CD4-positive, alpha-beta memory T cell (primary cell): ENCODE measurements around the gene PBXIP1. TPM values are rescaled to one million over a fixed set of nuclear protein-coding genes. Genes with fewer than 3 reads are reported as not detected.
A peak's percentile ranks its signal among the peaks of the same experiment; 100 is the strongest.

Experiments
- CTCF ChIA-PET: fragments of 350-600 bp; sonication (Branson Sonifier 250); formaldehyde crosslinking; loops from one replicate; lab custom pipeline; 2021; ENCODE audit warnings: inconsistent platforms; ENCODE audit not compliant: partially characterized antibody; lab: Charles Lee
- POLR2A ChIA-PET: fragments of 350-600 bp; sonication (Branson Sonifier 250); formaldehyde crosslinking; loops from one replicate; lab custom pipeline; 2021; ENCODE audit not compliant: partially characterized antibody; lab: Charles Lee
- DNase-seq, 5 donors: peaks; one replicate each; pipeline versions ENCODE4 v3.0.0 to v3.0.0-alpha.2; 2020 to 2022; ENCODE audit warnings: mixed read lengths in 1 of 5
- H3K27ac ChIP-seq: one replicate; pipeline ENCODE4 v1.7.0; 2013; ENCODE audit warnings: low read depth, low read length
- H3K27me3 ChIP-seq: 2 replicates; pipeline ENCODE4 v1.7.0; 2013; ENCODE audit warnings: mild to moderate bottlenecking, low read length, moderate library complexity; ENCODE audit not compliant: insufficient read depth
- H3K36me3 ChIP-seq: 2 replicates; pipeline ENCODE4 v1.7.0; 2013; ENCODE audit warnings: mild to moderate bottlenecking, low read length, moderate library complexity; ENCODE audit not compliant: insufficient read depth
- H3K4me1 ChIP-seq: 2 replicates; pipeline ENCODE4 v1.7.0; 2013; ENCODE audit warnings: mild to moderate bottlenecking, low read length, moderate library complexity; ENCODE audit not compliant: insufficient read depth
- H3K4me3 ChIP-seq, 2 donors: one replicate each; pipeline ENCODE4 v1.7.0; 2013; ENCODE audit warnings: low read length in 2 of 2, mild to moderate bottlenecking in 1 of 2
- H3K9me3 ChIP-seq, 2 donors: one replicate each; pipeline ENCODE4 v1.7.0; 2013; ENCODE audit warnings: low read length in 2 of 2, control low read depth in 1 of 2; ENCODE audit not compliant: control insufficient read depth in 1 of 2
- H3K27ac Mint-ChIP-seq, 7 donors: one replicate each; pipeline ENCODE4 v1.8.0; 2020 to 2021; ENCODE audit warnings: mixed read lengths in 7 of 7, mild to moderate bottlenecking in 6 of 7, inconsistent platforms in 3 of 7, moderate library complexity in 3 of 7
- H3K27me3 Mint-ChIP-seq, 2 donors: one replicate each; pipeline ENCODE4 v1.8.0; 2020 to 2021; ENCODE audit warnings: mixed read lengths in 2 of 2
- H3K36me3 Mint-ChIP-seq, 2 donors: one replicate each; pipeline ENCODE4 v1.8.0; 2020 to 2021; ENCODE audit warnings: mixed read lengths in 2 of 2, inconsistent platforms in 1 of 2, mild to moderate bottlenecking in 1 of 2
- H3K4me1 Mint-ChIP-seq, 4 donors: one replicate each; pipeline ENCODE4 v1.8.0; 2020 to 2021; ENCODE audit warnings: mixed read lengths in 4 of 4, mild to moderate bottlenecking in 1 of 4
- H3K4me3 Mint-ChIP-seq, 8 donors: one replicate each; pipeline ENCODE4 v1.8.0; 2020 to 2021; ENCODE audit warnings: mixed read lengths in 8 of 8, mild to moderate bottlenecking in 7 of 8, moderate library complexity in 6 of 8, inconsistent platforms in 3 of 8
- H3K9me3 Mint-ChIP-seq, 8 donors: one replicate each; pipeline ENCODE4 v1.8.0; 2020 to 2021; ENCODE audit warnings: mixed read lengths in 8 of 8, mild to moderate bottlenecking in 5 of 8, inconsistent platforms in 3 of 8, moderate library complexity in 1 of 8
- intact Hi-C: fragments of 100-400 bp; cut with micrococcal nuclease; formaldehyde crosslinking; loops from one replicate; pipeline ENCODE4 v1.15.1; 2023
- polyA plus RNA-seq, 2 donors: library from polyadenylated mRNA; unstranded; fragments of 300-500 nt; fragmentation: Illumina TruSeq; gene quantifications; one replicate each; pipeline ENCODE4 v1.2.3, GENCODE V29; 2021
- total RNA-seq, 2 experiments: library from RNA; stranded (reverse); gene quantifications; one replicate each; pipeline ENCODE4 v1.2.3, GENCODE V29; 2021

The PBXIP1 gene
- total and polyA plus RNA-seq, 4 experiments from 2014 or later, result 263 to 438 (median 420) TPM

DNA sequence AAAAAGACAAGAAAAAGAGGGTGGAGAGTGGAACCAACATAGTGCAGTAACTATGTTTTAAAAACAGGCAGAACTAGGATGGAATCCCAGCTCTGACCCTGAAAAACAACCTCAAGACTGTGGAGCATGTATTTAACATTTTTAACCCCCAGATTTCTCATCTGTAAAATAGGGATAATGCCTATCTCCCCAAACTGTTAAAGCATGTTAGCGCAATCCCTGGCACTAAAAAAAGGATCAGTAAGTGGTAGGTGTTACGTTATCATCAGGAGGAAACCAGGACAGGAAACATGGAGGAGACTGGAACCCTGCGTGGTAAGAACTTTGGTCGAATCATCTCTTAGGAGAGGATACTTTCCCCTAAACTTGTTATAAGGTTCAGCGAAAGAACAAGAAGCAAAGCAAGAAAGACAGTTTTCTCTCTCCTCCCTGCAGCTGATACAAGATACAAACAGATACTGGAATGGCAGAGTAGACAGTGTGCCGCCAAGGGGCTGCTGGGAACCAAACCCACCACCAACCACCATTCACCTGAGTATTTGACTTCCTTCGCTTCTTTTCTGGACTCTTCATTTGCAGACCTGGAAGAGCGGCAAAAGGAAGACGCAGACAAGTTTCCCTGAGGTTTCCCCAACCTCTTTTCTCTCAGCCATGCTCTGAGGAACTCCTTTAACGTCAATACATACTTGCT, 4.7 kb upstream of the PBXIP1 start:
- H3K27me3 Mint-ChIP-seq, result no peaks in the 10 kb centered on the region
- peaks cover 20 to 49% of the 10 kb centered on the region in 2 donors for H3K36me3 Mint-ChIP-seq
- H3K4me3 Mint-ChIP-seq, result peak overlapping the region; percentile 94 to 98 (median 97)

DNA sequence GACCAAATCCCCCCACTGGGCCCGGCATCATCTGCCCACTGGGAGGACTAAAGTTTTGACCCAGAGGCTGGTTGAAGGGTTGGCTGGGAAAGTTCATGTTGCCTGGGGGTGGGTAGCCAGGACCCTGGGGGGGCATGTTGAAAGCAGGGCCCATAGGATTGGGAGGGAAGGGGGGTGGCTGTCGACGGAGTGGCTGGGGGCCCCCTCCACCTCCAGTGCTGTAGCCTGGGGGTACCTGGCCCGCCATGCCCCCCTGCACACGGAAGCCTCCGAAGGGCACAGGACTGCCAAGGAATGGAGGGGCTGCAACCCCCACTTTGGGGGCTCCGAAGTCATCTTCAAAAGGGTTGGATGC, 3.5 kb upstream of the PBXIP1 start:
- peaks cover 19 to 48% of the 10 kb centered on the region in 2 donors for H3K36me3 Mint-ChIP-seq
- intact Hi-C loops, result no loop called here
- Histone ChIP-seq H3K36me3 (peaks cover 26% of the 10 kb centered on the region), H3K4me1 (peaks cover 55% of the 10 kb centered on the region), H3K4me3 (no peak overlapping the region), H3K9me3 (no peaks in the 10 kb centered on the region), H3K27me3 (no peaks in the 10 kb centered on the region), H3K27ac (no peak overlapping the region)
- peak in 1 of 5 donors; percentile 34 for DNase-seq
- H3K4me1 Mint-ChIP-seq, result peaks cover 31 to 76% (median 56%) of the 10 kb centered on the region in 4 donors
- H3K27me3 Mint-ChIP-seq, result no peaks in the 10 kb centered on the region
- peaks cover 0 to 3% (median 0%) of the 10 kb centered on the region in 8 donors for H3K9me3 Mint-ChIP-seq
- POLR2A ChIA-PET, result interaction anchor here (1.2 to 41.7 kb wide), 5 partner anchors 8 to 47 kb away, joined by 4 to 1543 read pairs (median 58); partner anchors contain the start of genes CKS1B, FLAD1, LENEP and PMVK
- peak overlapping the region in 5 of 8 donors; percentile 20 to 96 (median 41) for H3K4me3 Mint-ChIP-seq
- H3K27ac Mint-ChIP-seq, result peak overlapping the region in 2 of 7 donors; percentile 70 to 76
- CTCF ChIA-PET, result interaction anchor here (0.9 to 3.9 kb wide), 4 partner anchors 13 to 58 kb away, joined by 3 to 41 read pairs (median 26); partner anchors contain the start of genes CKS1B, PMVK and SHC1

More for the DNA sequence above, 4.7 kb upstream of the PBXIP1 start:
- peak in 1 of 5 donors; percentile 10 for DNase-seq
- Mint-ChIP-seq H3K27ac (peak overlapping the region; percentile 97 to 99 (median 98)), H3K9me3 (peaks cover 0 to 3% (median 0%) of the 10 kb centered on the region in 8 donors), H3K4me1 (peaks cover 26 to 68% (median 47%) of the 10 kb centered on the region in 4 donors)
- Histone ChIP-seq H3K27ac (peak overlapping the region; percentile 84), H3K4me1 (peaks cover 49% of the 10 kb centered on the region), H3K9me3 (no peaks in the 10 kb centered on the region), H3K36me3 (peaks cover 29% of the 10 kb centered on the region), H3K27me3 (no peaks in the 10 kb centered on the region), H3K4me3 (peak overlapping the region; percentile 63 to 65)
- ChIA-PET CTCF (interaction anchor here (0.9 to 3.9 kb wide), 12 partner anchors 8 to 91 kb away, joined by 3 to 41 read pairs (median 8); partner anchors contain the start of genes ADAM15, CKS1B, FLAD1 and LENEP), POLR2A (interaction anchor here (0.8 to 41.7 kb wide), 10 partner anchors 9 to 101 kb away, joined by 3 to 1543 read pairs (median 34); partner anchors contain the start of genes CKS1B, FLAD1, LENEP and PMVK)
- intact Hi-C loops, result loop anchor here (1.0 to 2.0 kb wide), 6 partner anchors 14 to 100 kb away; partner anchors contain the start of genes CKS1B and FLAD1

DNA sequence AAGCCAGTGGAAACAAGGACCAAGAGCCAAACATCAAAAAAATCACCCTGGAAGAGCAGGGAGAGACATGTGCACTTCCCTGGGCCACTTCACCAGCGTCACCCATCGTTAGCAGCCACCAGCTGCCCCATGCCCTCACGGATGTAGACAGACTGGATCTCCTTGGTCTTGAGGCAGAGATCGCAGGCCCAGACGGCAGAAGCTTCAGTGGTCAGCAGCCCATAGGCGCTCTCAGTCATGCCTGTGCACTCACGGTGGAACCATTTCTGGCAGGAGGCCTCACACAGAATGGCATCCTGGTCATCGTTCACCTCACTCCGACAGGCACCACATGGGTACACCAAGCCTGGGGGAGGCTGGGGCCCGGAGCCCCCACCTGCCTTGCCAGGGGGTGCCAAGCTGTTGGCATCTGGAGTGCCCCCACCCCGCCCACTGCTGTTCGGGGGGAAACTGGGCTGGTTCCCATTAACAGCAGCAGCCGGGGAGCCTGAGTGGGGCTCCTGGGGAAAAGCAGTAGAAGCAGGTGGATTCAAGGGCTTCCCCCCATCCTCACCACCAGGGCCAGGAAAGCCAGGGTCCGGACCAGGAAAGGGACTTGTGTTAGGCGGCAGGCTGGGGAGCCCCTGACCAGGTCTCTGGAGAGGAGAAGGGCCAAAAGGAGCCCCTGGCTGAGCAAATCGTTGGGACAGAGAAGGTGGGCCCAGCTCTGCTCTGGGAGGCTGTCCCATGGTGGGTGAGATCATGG, 3.0 kb upstream of the PBXIP1 start:
- peaks cover 61% of the 10 kb centered on the region for H3K4me1 ChIP-seq
- Mint-ChIP-seq H3K4me3 (peak overlapping the region in 4 of 8 donors; percentile 12 to 33 (median 24)), H3K27me3 (no peaks in the 10 kb centered on the region), H3K9me3 (peaks cover 0 to 3% (median 0%) of the 10 kb centered on the region in 8 donors), H3K27ac (peak overlapping the region; percentile 29 to 100 (median 66)), H3K4me1 (peaks cover 35 to 78% (median 59%) of the 10 kb centered on the region in 4 donors), H3K36me3 (peaks cover 21 to 48% of the 10 kb centered on the region in 2 donors)
- H3K27ac ChIP-seq, result peak overlapping the region; percentile 10
- CTCF ChIA-PET, result interaction anchor here (3.4 to 3.9 kb wide), 3 partner anchors 13 to 58 kb away, joined by 12 to 41 read pairs (median 40); partner anchors contain the start of genes CKS1B, PMVK and SHC1
- no peaks in the 10 kb centered on the region for H3K27me3 ChIP-seq
- POLR2A ChIA-PET, result interaction anchor here (6.6 to 41.7 kb wide), 3 partner anchors 15 to 47 kb away, joined by 58 to 1543 read pairs (median 126); partner anchors contain the start of genes CKS1B, FLAD1, LENEP and SHC1
- no peak overlapping the region for H3K4me3 ChIP-seq
- intact Hi-C loops, result no loop called here
- H3K36me3 ChIP-seq, result peaks cover 23% of the 10 kb centered on the region
- H3K9me3 ChIP-seq, result no peaks in the 10 kb centered on the region
- DNase-seq, result peak in 1 of 5 donors; percentile 32

DNA sequence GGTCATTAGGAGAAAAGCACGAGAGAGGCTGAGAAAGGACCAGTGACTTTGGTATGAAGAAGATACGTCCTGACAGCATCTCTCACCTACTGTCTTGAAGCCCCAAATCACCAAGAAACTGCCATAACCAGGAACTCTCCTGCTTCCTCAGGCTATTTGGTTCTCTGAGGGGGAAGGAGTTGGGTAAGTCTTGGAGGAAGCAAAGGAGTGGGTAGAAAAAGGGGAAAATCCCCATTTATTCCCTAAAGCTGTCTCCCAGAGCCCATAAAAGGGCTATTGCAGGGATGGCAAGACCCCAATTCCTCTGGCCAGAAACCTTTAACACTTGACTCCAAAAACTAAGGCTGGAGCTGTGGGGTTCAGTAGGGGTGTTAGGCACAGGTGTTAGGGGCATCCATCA, 2.1 kb upstream of the PBXIP1 start:
- Histone ChIP-seq H3K4me3 (no peak overlapping the region), H3K9me3 (no peaks in the 10 kb centered on the region), H3K27ac (peak overlapping the region; percentile 100), H3K4me1 (peaks cover 65% of the 10 kb centered on the region), H3K27me3 (no peaks in the 10 kb centered on the region), H3K36me3 (peaks cover 15% of the 10 kb centered on the region)
- peak overlapping the region in 6 of 7 donors; percentile 46 to 100 (median 98) for H3K27ac Mint-ChIP-seq
- intact Hi-C loops, result no loop called here
- ChIA-PET CTCF (no interaction called here), POLR2A (interaction anchor here (7.4 to 41.7 kb wide), 4 partner anchors 7 to 48 kb away, joined by 52 to 1543 read pairs (median 138); partner anchors contain the start of genes CKS1B, FLAD1, LENEP and SHC1)
- H3K9me3 Mint-ChIP-seq, result peaks cover 0 to 3% (median 0%) of the 10 kb centered on the region in 8 donors
- DNase-seq, result no peak
- H3K27me3 Mint-ChIP-seq, result no peaks in the 10 kb centered on the region
- H3K4me1 Mint-ChIP-seq, result peaks cover 38 to 78% (median 64%) of the 10 kb centered on the region in 4 donors
- H3K4me3 Mint-ChIP-seq, result peak overlapping the region in 2 of 8 donors; percentile 25 to 30
- peaks cover 21 to 46% of the 10 kb centered on the region in 2 donors for H3K36me3 Mint-ChIP-seq

DNA sequence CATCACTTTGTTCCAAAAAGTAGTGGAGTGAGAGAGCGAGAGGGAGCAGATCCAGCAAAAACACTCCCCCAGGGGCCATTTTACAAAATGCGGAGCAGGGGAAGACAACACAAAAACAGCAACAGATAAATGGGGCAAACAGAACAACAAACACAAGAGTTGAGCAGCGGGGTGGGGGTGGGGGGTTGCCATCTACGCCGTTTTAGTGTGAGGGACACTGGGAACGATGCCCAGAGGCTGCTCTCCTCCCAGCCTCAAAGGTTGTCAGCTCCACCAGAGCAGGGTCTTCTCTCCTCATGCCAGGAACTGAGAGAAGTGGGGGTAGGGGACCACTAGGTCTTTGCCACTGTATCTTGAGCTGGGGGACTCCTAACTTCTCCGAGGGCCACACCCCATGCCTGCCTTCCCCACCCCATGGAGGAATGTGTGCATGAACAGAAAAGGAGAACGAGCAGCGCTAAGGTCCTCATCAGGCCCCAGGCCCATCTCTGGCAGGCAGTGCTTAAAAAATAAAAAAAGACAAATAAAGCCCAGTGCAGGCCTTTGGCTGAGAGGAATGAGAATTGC, 1.3 kb upstream of the PBXIP1 start:
- Histone ChIP-seq H3K36me3 (peaks cover 15% of the 10 kb centered on the region), H3K9me3 (no peaks in the 10 kb centered on the region), H3K27ac (peak overlapping the region; percentile 100), H3K4me3 (no peak overlapping the region), H3K27me3 (no peaks in the 10 kb centered on the region), H3K4me1 (peaks cover 65% of the 10 kb centered on the region)
- ChIA-PET CTCF (interaction anchor here (6.8 kb wide), 1 partner anchor 59 kb away, joined by 70 read pairs; no protein-coding TSS in a partner anchor), POLR2A (interaction anchor here (1.8 to 41.7 kb wide), 6 partner anchors 8 to 305 kb away, joined by 6 to 1543 read pairs (median 55); partner anchors contain the start of genes ADAM15, CKS1B, FLAD1 and LENEP)
- peaks cover 24 to 48% of the 10 kb centered on the region in 2 donors for H3K36me3 Mint-ChIP-seq
- H3K27ac Mint-ChIP-seq, result peak overlapping the region; percentile 98 to 100 (median 100)
- peaks cover 0 to 3% (median 0%) of the 10 kb centered on the region in 8 donors for H3K9me3 Mint-ChIP-seq
- DNase-seq, result no peak
- H3K4me1 Mint-ChIP-seq, result peaks cover 41 to 79% (median 66%) of the 10 kb centered on the region in 4 donors
- intact Hi-C loops, result no loop called here
- no peaks in the 10 kb centered on the region for H3K27me3 Mint-ChIP-seq
- H3K4me3 Mint-ChIP-seq, result peak overlapping the region in 6 of 8 donors; percentile 17 to 66 (median 50)

DNA sequence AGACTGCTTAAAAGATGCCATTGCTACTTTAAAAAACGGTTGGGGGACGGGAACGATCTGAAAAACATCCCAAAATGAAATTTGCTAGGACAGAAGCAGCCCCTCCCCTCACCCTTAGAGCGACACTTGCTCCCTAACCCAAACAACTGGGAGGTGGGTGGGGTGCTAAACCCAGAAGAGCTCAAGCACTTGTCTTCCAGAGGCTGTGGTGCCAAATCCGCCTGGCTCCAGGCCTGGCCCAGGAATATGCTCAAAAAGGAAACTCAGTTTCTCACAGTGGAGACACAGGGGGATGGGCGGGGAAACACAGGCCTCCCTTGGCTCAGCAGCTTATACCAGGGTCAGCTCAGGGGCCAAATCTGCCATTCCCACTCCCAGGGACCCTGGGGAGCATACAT, 644 bp upstream of the PBXIP1 start:
- Histone ChIP-seq H3K9me3 (no peaks in the 10 kb centered on the region), H3K36me3 (peaks cover 15% of the 10 kb centered on the region), H3K27ac (peak overlapping the region; percentile 100), H3K4me3 (peak overlapping the region; percentile 38 to 80), H3K27me3 (no peaks in the 10 kb centered on the region), H3K4me1 (peaks cover 70% of the 10 kb centered on the region)
- peaks cover 0 to 3% (median 0%) of the 10 kb centered on the region in 8 donors for H3K9me3 Mint-ChIP-seq
- intact Hi-C loops, result no loop called here
- ChIA-PET CTCF (interaction anchor here (1.2 to 6.8 kb wide), 10 partner anchors 8 to 129 kb away, joined by 3 to 70 read pairs (median 8); partner anchors contain the start of genes ADAM15, CKS1B and FLAD1), POLR2A (interaction anchor here (0.7 to 41.7 kb wide), 11 partner anchors 9 to 398 kb away, joined by 3 to 1543 read pairs (median 8); partner anchors contain the start of genes ADAM15, ADAR, CKS1B and FLAD1)
- no peaks in the 10 kb centered on the region for H3K27me3 Mint-ChIP-seq
- H3K4me1 Mint-ChIP-seq, result peaks cover 45 to 84% (median 71%) of the 10 kb centered on the region in 4 donors
- H3K4me3 Mint-ChIP-seq, result peak overlapping the region; percentile 94 to 100 (median 98)
- DNase-seq, result peak in 1 of 5 donors; percentile 47
- H3K27ac Mint-ChIP-seq, result peak overlapping the region; percentile 98 to 100 (median 100)
- peaks cover 28 to 52% of the 10 kb centered on the region in 2 donors for H3K36me3 Mint-ChIP-seq
